Natural killer cell (primary cell): ENCODE results near the gene EPM2A. TPM values are rescaled to one million over a fixed set of nuclear protein-coding genes. Genes with fewer than 3 reads are reported as not detected.
"Not testable (repeated sequence)": the region's sequence is repeated elsewhere in the genome, so short reads cannot be mapped to it uniquely, and the experiment has no call there.

ENCODE experiments used
- ATAC-seq, 3 donors: fragments of 150-1000 bp in 2 of 3; fragments of 200-7000 bp in 1 of 3; cut with Tn5 transposase; 1 replicate in 1 of 3; 2 replicates in 2 of 3; pipeline ENCODE4 v1.10.0; 2021; ENCODE audit warnings: mild to moderate bottlenecking in 2 of 3, moderate library complexity in 2 of 3
- DNase-seq, 2 donors: peaks; one replicate each; pipeline versions ENCODE4 v3.0.0 to v3.0.0-alpha.2; 2013 to 2021; ENCODE audit warnings: mixed read lengths in 1 of 2
- H3K27ac ChIP-seq: one replicate; pipeline ENCODE4 v1.5.1; 2013; ENCODE audit warnings: mild to moderate bottlenecking, low read length
- H3K27me3 ChIP-seq: one replicate; pipeline ENCODE4 v1.6.1; 2013; ENCODE audit warnings: low read length; ENCODE audit not compliant: control insufficient read depth, insufficient read depth
- H3K36me3 ChIP-seq: one replicate; pipeline ENCODE4 v1.6.1; 2013; ENCODE audit warnings: low read length; ENCODE audit not compliant: control insufficient read depth, insufficient read depth
- H3K4me1 ChIP-seq: one replicate; pipeline ENCODE4 v1.6.1; 2013; ENCODE audit warnings: low read length; ENCODE audit not compliant: control insufficient read depth, insufficient read depth
- H3K4me3 ChIP-seq: one replicate; pipeline ENCODE4 v1.5.1; 2013; ENCODE audit warnings: low read length
- H3K9me3 ChIP-seq: one replicate; pipeline ENCODE4 v1.6.1; 2013; ENCODE audit warnings: low read length; ENCODE audit not compliant: control insufficient read depth, insufficient read depth
- H3K27ac Mint-ChIP-seq, 2 donors: one replicate each; pipeline ENCODE4 v1.8.0; 2022; ENCODE audit warnings: mild to moderate bottlenecking in 2 of 2, mixed read lengths in 2 of 2, moderate library complexity in 1 of 2
- H3K27me3 Mint-ChIP-seq, 2 donors: one replicate each; pipeline ENCODE4 v1.8.0; 2022; ENCODE audit warnings: low read depth in 2 of 2, mixed read lengths in 2 of 2
- H3K36me3 Mint-ChIP-seq: one replicate; pipeline ENCODE4 v1.8.0; 2022; ENCODE audit warnings: mixed read lengths
- H3K4me1 Mint-ChIP-seq, 2 donors: one replicate each; pipeline ENCODE4 v1.8.0; 2022; ENCODE audit warnings: mixed read lengths in 2 of 2
- H3K4me3 Mint-ChIP-seq: one replicate; pipeline ENCODE4 v1.8.0; 2022; ENCODE audit warnings: mild to moderate bottlenecking, moderate library complexity, mixed read lengths
- H3K9me3 Mint-ChIP-seq, 2 donors: one replicate each; pipeline ENCODE4 v1.8.0; 2022; ENCODE audit warnings: mixed read lengths in 2 of 2
- CTCF ChIP-seq: fragments of 200-600 bp; IDR thresholded peaks from one replicate; pipeline ENCODE4 v1.8.0; 2022; ENCODE audit warnings: antibody characterized with exemption
- WGBS: methylation state at CpG from one replicate; pipeline ENCODE4 v1.1.7; 2013; ENCODE audit warnings: missing lambda C conversion rate; ENCODE audit not compliant: insufficient coverage; 5-methylcytosine and 5-hydroxymethylcytosine counted together
- intact Hi-C: fragments of 100-400 bp; cut with micrococcal nuclease; formaldehyde crosslinking; loops from one replicate; pipeline ENCODE4 v1.14.2; 2022
- total RNA-seq, 4 donors: library from RNA; stranded (reverse); fragments of 120-200 nt in 1 of 4; gene quantifications; one replicate each; pipeline versions ENCODE4 v1.2.3 to v1.2.4, GENCODE V29; 2013 to 2022

EPM2A gene
- total RNA-seq, 3 donors from 2014 or later (not counting 1 experiment from before 2014, with no cell fraction given) = 5.2 to 6.9 (median 6.7) TPM

DNA sequence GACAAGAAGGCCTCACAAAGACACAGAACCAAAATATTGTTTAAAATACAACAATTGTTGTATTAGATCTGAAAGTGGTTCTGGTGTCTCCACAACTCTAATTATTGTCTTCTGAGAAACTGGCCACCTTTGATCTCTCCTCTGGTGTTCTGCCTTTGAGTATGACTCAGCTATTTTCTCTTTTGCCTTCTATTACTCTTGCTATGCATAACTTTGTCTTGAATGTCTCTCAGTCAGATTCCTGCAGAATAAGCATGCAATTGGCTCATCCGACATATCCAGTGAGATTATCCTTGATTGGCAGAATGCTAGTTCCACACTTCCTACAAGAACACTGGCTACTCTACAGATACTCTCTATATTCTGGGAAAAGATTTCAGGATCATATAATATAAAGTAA lies 14.3 kb upstream of the EPM2A start:
- Histone ChIP-seq H3K4me1 (no peaks in the 10 kb centered on the region), H3K4me3 (no peak overlapping the region), H3K27me3 (no peaks in the 10 kb centered on the region), H3K9me3 (no peaks in the 10 kb centered on the region), H3K27ac (no peak overlapping the region), H3K36me3 (no peaks in the 10 kb centered on the region)
- intact Hi-C loops = no loop called here
- no peak for DNase-seq
- Mint-ChIP-seq H3K36me3 (no peaks in the 10 kb centered on the region), H3K27ac (no peak overlapping the region), H3K27me3 (peaks cover 3 to 19% of the 10 kb centered on the region in 2 donors), H3K4me1 (peaks cover 0 to 5% of the 10 kb centered on the region in 2 donors), H3K4me3 (no peak overlapping the region), H3K9me3 (no peaks in the 10 kb centered on the region)
- ATAC-seq = no peak
- no peak for TF ChIP-seq CTCF
- WGBS = 90% methylated on average over 1 of the region's 1 CpG

DNA sequence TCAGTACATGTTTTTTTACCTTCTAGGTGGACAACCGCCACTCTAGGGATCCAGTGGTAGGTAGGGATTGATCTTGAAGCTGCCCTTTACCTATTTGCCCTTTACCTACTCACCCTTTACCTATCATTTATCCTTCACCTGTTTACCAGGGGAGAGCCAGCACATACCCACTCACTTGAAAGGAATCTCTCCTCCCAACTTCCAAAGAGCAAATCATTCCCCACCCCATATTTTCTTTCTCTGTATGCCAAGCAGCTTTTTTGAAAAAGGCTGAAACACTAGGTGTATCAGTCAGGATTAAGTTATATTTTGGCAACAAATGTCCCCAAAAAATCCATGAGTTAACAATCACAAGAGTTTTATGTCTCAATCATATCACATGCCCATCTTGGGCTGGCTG lies 10.5 kb upstream of the EPM2A start:
- TF ChIP-seq CTCF = no peak
- Mint-ChIP-seq H3K27ac (no peak overlapping the region), H3K9me3 (no peaks in the 10 kb centered on the region), H3K27me3 (peaks cover 0 to 20% of the 10 kb centered on the region in 2 donors), H3K4me1 (peaks cover 0 to 5% of the 10 kb centered on the region in 2 donors), H3K4me3 (no peak overlapping the region), H3K36me3 (no peaks in the 10 kb centered on the region)
- intact Hi-C loops = no loop called here
- H3K36me3 ChIP-seq = no peaks in the 10 kb centered on the region
- no CpG with 5 or more reads among the region's 1 CpG for WGBS
- no peak overlapping the region for H3K27ac ChIP-seq
- no peaks in the 10 kb centered on the region for H3K9me3 ChIP-seq
- DNase-seq = no peak
- ATAC-seq = no peak
- no peak overlapping the region for H3K4me3 ChIP-seq
- no peaks in the 10 kb centered on the region for H3K27me3 ChIP-seq
- no peaks in the 10 kb centered on the region for H3K4me1 ChIP-seq

- Histone ChIP-seq H3K27me3 (no peaks in the 10 kb centered on the region), H3K27ac (no peak overlapping the region), H3K4me3 (no peak overlapping the region), H3K9me3 (no peaks in the 10 kb centered on the region), H3K36me3 (no peaks in the 10 kb centered on the region), H3K4me1 (no peaks in the 10 kb centered on the region)
- TF ChIP-seq CTCF = no peak
- Mint-ChIP-seq H3K4me3 (no peak overlapping the region), H3K27me3 (peaks cover 0 to 20% of the 10 kb centered on the region in 2 donors), H3K9me3 (no peaks in the 10 kb centered on the region), H3K4me1 (peaks cover 0 to 2% of the 10 kb centered on the region in 2 donors), H3K36me3 (no peaks in the 10 kb centered on the region), H3K27ac (no peak overlapping the region)
- WGBS = 100% methylated on average over 1 of the region's 2 CpGs
- intact Hi-C loops = no loop called here
- ATAC-seq (no peak), DNase-seq (no peak)
Measured at GRCh38 chr6:145744619-145745018, 9.3 kb upstream of the EPM2A start.

DNA sequence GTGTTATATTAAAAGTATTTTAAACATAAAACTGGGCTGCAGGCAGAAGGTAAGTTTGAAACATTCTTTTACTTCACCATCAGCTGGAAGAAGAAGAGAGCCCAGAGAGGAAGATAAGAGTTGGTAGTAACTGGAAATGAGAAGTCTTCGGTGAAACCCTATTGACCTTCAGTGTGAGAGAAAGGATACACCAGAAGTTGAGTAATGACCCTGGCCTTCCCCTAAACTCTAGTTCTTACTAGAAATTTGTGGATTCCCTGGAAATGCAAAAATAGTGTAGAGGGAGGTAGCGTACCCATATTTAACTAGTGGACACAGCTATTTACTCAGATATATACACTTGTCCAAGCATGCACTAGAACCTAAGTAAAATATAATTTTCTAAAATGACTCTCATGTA lies 8.0 kb upstream of the EPM2A start:
- WGBS = 86% methylated on average over 1 of the region's 2 CpGs
- no peak for TF ChIP-seq CTCF
- H3K4me1 Mint-ChIP-seq = no peaks in the 10 kb centered on the region
- H3K9me3 ChIP-seq = no peaks in the 10 kb centered on the region
- intact Hi-C loops = no loop called here
- ATAC-seq (no peak), DNase-seq (no peak)
- no peak overlapping the region for H3K4me3 ChIP-seq
- no peaks in the 10 kb centered on the region for H3K36me3 Mint-ChIP-seq
- H3K27me3 Mint-ChIP-seq = peaks cover 0 to 20% of the 10 kb centered on the region in 2 donors
- no peaks in the 10 kb centered on the region for H3K9me3 Mint-ChIP-seq
- H3K27ac Mint-ChIP-seq = no peak overlapping the region
- no peaks in the 10 kb centered on the region for H3K27me3 ChIP-seq
- no peaks in the 10 kb centered on the region for H3K36me3 ChIP-seq
- no peak overlapping the region for H3K27ac ChIP-seq
- no peaks in the 10 kb centered on the region for H3K4me1 ChIP-seq
- H3K4me3 Mint-ChIP-seq = no peak overlapping the region

- H3K4me1 ChIP-seq, H3K27ac Mint-ChIP-seq, H3K9me3 Mint-ChIP-seq, ATAC-seq, H3K36me3 Mint-ChIP-seq, H3K27ac ChIP-seq, H3K4me3 ChIP-seq, H3K4me3 Mint-ChIP-seq, H3K9me3 ChIP-seq, H3K27me3 ChIP-seq, intact Hi-C loops, H3K36me3 ChIP-seq, DNase-seq, H3K4me1 Mint-ChIP-seq: not testable (repeated sequence)
- WGBS = 97% methylated on average over 6 of the region's 6 CpGs
- peaks cover 0 to 20% of the 10 kb centered on the region in 2 donors for H3K27me3 Mint-ChIP-seq
Measured at GRCh38 chr6:145742472-145742871, 7.2 kb upstream of the EPM2A start.

GRCh38 chr6:145739685-145740084 lies 4.4 kb upstream of the EPM2A start:
- intact Hi-C loops = loop anchor here (10.0 kb wide), 2 partner anchors 125 to 225 kb away; partner anchors contain the start of gene SHPRH
- H3K36me3 Mint-ChIP-seq, H3K27ac ChIP-seq, H3K4me3 ChIP-seq, H3K27me3 ChIP-seq, H3K9me3 ChIP-seq, ATAC-seq, DNase-seq, H3K27ac Mint-ChIP-seq, H3K36me3 ChIP-seq, H3K4me1 Mint-ChIP-seq, H3K27me3 Mint-ChIP-seq, H3K4me1 ChIP-seq, H3K9me3 Mint-ChIP-seq, H3K4me3 Mint-ChIP-seq: not testable (repeated sequence)
- WGBS = 94% methylated on average over 4 of the region's 5 CpGs
